Mucosa of gallbladder (tissue), 1 donor: ENCODE data around the gene TIRAP. TPM values are rescaled to one million over a fixed set of nuclear protein-coding genes. Genes with fewer than 3 reads are reported as not detected.
"Not testable (repeated sequence)": the region's sequence is repeated elsewhere in the genome, so short reads cannot be mapped to it uniquely, and the experiment has no call there.

Experiments
- DNase-seq: peaks from one replicate; pipeline ENCODE4 v3.0.0-alpha.2; 2020; ENCODE audit warnings: low spot score
- total RNA-seq: library from RNA; stranded (reverse); gene quantifications from one replicate; pipeline ENCODE4 v1.2.1, GENCODE V29; 2021
- donor health status: DM: no; HTN: no; CAD: no.

TIRAP gene
- total RNA-seq, 1 donor from 2014 or later: 20.7 TPM

- no peak for DNase-seq
Observed at GRCh38 chr11:126288237-126288636, 5.3 kb downstream of the TIRAP start.

- DNase-seq: peak; percentile 35
Observed at GRCh38 chr11:126290887-126291286, 8.0 kb downstream of the TIRAP start.

GRCh38 chr11:126293726-126294125 is 10.8 kb downstream of the TIRAP start:
- no peak for DNase-seq

GRCh38 chr11:126297004-126297403 is 14.1 kb downstream of the TIRAP start:
- DNase-seq: no peak

- DNase-seq: peak; percentile 91
Observed at GRCh38 chr11:126303623-126304456, 20.9 kb downstream of the TIRAP start, which contains the start of gene DCPS. DCPS (plus strand) TSS chr11:126304060; CDS start chr11:126304081, 21 bp downstream.

- DNase-seq: no peak
Observed at GRCh38 chr11:126304457-126305075, 21.7 kb downstream of the TIRAP start.

GRCh38 chr11:126305699-126306098 is 22.8 kb downstream of the TIRAP start:
- no peak for DNase-seq

- DNase-seq: no peak
Observed at GRCh38 chr11:126307706-126308105, 24.8 kb downstream of the TIRAP start.

GRCh38 chr11:126308271-126308671 is 25.4 kb downstream of the TIRAP start:
- no peak for DNase-seq

- DNase-seq: not testable (repeated sequence)
Observed at GRCh38 chr11:126308771-126309170, 25.9 kb downstream of the TIRAP start.

- peak; percentile 71 for DNase-seq
Observed at GRCh38 chr11:126310200-126310991, 27.5 kb downstream of the TIRAP start.

- no peak for DNase-seq
Observed at GRCh38 chr11:126310992-126311310, 28.1 kb downstream of the TIRAP start.

GRCh38 chr11:126311401-126312291 is 28.8 kb downstream of the TIRAP start:
- DNase-seq: no peak

- DNase-seq: no peak
Observed at GRCh38 chr11:126312961-126313360, 30.1 kb downstream of the TIRAP start.

- no peak for DNase-seq
Observed at GRCh38 chr11:126313826-126314225, 30.9 kb downstream of the TIRAP start.

GRCh38 chr11:126317432-126317755 is 34.5 kb downstream of the TIRAP start:
- no peak for DNase-seq

GRCh38 chr11:126317756-126318573 is 35.1 kb downstream of the TIRAP start:
- DNase-seq: peak; percentile 63

- DNase-seq: peak; percentile 44
Observed at GRCh38 chr11:126318574-126319373, 35.9 kb downstream of the TIRAP start.

- DNase-seq: no peak
Observed at GRCh38 chr11:126319374-126319740, 36.5 kb downstream of the TIRAP start.

- DNase-seq: no peak
Observed at GRCh38 chr11:126322996-126323395, 40.1 kb downstream of the TIRAP start.
